GM19372 (cell line): ENCODE results near the gene NOC3L.

Source experiments
- ATAC-seq: cut with Tn5 transposase; IDR thresholded peaks from one replicate; pipeline ENCODE4 v1.9.1; 2021; ENCODE audit warnings: mild to moderate bottlenecking, low read depth, moderate library complexity; ENCODE audit not compliant: unreplicated experiment

NOC3L gene

DNA sequence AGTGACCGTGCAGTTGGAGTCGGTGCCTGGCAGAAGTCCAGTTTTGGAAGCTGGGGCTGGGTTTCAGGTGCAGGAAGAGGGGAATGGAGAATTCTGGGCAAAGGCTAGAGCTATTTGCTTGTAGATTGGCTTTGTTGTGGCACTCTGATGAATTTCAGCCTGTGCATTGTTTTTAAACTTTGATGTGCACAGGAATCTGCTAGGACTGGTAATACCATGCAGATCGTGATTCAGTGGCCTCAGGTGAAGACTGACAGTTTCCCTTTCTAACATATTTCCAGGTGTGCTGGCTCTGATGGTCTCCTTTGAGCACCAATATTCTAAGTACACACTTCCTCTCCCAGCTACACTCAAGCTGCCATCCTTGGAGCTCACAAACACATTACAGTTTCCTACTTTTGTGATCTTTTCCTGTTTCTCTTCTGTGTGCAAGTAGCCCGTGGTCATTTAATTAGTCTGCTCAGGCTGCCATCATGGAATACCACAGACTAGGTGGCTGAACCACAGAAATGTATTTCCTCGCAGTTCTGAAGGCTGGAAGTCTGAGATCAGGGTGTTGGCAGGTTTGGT is 55.6 kb downstream of the NOC3L start:
- ATAC-seq: no peak

DNA sequence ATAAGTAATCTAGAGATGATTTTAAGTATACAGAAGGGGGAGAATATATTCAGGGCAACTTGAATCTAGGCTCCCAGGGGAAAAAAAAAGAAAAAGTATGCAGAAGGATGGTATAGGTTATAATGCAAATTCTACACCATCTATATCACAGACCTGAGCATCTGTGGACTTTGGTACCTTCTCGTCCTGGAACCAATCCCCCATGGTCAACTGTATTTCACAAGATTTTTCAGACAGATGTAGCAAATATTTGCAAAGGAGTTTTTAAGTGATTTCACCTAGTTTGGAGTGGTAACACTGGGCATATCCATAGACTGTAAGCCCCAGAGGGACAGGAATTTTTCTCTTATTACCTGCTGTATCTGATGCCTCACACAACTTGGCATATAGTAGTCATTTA is 58.8 kb downstream of the NOC3L start:
- ATAC-seq: no peak

DNA sequence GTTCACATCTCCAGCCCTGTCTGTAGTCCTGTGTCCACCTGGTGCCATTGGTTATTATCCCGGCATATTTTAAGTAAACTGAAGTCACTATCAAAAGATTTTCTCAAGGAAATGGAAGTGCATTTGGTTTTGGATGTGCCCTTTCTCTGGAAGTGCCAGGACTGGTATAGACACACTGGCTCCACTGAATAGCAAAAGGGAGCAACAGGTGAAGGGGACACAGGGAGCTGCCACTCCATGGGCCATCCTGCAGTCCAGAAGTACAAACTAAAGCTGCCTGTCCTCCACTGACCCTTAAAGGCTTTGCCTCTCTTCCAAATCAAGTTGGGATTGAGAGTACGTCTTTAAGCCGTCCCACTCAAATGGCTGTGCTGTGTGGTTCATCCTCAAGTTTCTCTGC is 62.7 kb downstream of the NOC3L start:
- ATAC-seq: no peak

DNA sequence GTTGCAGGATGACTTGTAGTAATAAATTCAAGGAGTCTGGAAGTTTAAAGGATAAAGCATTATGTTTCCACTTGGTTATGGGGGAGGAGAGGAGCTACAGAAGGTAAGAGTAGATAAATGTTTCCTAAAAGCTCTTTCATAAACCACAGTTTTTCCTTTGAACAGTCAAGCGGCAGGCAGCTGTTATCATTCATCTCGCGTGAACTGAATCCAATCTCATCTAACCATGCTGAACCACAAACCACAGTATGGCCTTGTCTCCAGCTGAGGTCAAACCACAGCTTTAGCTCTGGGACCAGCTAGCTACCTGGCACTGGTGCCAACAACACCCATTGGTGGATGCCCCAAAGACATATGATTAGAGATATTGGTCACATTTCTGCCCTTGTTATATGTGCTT is 63.3 kb downstream of the NOC3L start:
- ATAC-seq: no peak

DNA sequence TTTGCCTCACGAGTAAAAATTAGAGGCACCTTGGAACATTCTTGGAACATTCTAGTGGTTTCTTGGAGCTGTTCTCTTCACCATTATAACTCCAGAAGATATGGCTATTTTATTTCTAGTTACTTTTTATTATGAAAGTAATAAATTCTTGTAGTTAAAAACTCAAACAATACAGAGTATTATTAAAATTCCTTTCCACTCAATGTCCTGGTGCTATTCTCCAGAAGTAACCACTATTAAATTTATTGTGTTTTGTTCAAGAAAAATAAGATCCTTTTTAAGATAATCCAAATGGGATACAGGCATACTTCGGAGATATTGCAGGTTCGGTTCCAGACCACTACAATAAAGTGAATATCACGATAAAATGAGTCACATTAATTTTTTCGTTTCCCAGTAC is 68.6 kb downstream of the NOC3L start:
- no peak for ATAC-seq

DNA sequence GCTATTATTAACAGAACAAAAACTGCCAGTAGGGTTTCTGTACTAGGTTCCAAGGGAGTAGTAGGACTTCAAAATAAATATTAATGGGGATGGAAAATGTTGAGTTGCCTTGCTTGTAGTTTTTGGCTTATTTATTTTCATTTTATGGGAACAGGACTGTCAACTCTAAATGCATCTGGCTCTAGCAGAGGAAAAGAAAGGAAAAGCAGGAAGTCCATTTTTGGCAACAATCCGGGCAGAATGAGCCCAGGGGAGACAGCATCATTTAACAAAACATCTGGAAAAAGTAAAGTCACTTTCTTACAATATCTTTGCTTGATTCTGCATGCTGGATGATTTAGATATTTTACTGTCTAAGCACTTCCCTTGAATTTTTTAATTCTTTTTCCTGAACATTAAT is 69.4 kb downstream of the NOC3L start:
- no peak for ATAC-seq

DNA sequence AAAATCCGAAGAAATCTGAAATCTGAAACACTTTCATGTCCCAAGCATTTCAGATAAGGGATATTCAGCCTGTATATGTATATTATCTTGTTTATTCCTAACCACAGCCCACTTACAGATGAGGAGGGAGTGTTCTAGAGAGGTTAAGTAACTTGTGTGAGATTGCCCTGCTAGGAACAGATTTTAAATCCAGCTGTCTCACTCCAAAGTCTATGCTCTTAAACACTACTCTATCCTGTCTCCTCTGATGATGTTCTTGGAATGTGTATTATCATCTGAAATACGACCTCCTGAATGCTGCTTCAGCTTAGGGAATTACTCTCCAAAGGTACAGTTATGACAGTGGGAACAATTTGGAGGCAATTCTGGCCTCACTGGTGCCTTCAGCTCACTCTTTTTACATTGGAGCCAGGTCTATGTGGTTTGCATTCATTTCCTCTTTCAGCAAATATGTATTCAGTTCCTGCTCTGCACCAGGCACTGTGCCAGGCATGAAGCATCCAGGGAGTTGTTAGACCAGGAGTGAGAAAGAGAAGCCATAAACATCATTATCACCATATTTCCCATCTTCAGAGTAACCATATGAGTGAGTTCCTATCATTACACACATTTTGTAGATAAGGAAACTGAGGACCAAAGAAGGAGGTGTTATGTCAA is 70.2 kb downstream of the NOC3L start:
- no peak for ATAC-seq

DNA sequence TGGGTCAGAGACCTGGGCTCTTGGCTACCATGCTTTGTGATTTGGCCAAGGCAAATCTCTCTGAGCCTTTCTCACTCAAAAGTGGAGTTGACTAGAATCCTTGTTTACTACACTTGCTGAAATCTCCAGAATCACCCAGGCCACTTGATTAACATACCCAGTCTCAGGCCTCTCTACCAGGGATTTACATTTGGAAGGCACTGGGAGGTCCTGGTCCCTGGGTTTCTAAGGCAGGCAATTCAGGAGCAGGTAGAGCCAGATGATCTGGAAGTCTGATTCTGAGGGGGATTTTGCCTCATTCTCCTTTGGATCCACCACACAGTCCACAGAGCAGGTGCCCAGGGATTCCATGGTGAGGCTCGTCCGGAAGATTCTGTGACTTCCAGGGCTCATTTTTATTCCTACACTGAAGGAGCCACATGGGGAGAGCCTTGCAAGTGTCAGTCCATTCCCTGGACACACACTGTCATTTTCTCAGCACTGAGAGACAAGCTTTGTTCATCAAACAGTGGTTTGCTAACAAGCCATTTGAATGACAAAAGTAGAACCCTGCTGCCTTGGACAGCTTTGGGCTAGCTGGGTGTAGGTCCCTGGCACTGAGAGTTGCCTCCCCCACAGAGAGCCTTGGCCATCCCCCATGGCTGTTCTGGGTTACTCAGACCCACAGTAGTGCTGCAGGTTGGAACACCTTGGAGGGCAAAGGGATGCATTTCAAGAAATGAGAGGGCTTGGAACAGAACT is 74.2 kb downstream of the NOC3L start:
- no peak for ATAC-seq

DNA sequence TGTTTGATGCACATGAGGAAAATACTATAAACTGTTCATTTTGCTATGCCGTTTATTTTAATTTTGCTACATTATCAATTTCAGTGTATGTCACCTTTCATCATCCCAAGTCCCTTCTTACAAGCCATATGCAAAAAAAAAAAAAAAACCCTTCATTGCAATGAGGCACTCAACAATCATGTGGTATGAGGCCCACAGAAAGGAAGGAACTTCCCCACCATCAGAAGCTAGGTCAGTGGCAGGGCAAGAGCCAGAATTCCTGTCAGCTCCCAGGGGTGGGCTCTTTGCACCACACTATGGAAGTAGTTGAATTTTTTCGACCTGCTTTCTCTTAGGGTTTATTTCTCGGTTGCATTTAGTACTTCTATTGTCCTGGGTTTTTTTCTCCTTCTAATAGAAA is 75.4 kb downstream of the NOC3L start:
- no peak for ATAC-seq

DNA sequence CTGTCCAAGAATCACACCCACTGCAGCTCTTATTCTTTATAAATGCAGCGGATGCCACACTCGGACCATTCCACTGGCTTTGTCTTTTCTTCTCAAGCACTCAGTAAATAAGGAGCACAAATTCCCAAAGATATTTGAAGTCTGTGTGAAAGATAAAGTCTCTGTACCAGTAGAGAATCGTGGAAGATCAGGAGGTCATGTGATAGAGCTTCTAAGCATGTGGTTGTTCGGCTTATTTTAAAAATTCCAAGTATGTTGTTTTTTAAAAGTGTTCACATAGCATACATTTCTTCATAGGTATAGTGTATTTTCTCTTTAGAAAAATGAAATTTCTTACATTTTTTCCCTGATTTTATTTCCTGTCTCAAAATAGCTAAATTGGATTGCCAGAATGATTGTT is 75.8 kb downstream of the NOC3L start:
- no peak for ATAC-seq

DNA sequence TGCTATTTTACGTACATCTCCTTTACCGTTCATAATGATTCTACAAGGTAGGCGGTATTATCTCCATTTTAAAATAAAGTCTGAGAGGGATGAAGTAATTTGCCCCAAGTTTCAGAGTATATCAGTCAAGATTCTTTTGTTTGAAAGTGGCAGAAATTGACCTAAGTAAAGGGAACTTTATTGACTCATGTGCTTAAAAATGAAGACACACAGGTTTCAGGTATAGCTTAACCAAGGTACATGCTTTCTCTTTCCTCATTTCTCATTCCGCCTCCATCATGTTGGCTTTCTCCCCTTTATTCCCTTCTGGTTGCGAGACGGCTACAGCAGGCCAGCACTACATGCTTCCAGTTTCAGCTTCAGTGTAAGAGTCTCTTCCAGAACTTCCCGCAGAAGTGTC is 77.5 kb downstream of the NOC3L start:
- no peak for ATAC-seq
